Osteocyte (in vitro differentiated cells): ENCODE data around the gene LAYN. TPM values are rescaled to one million over a fixed set of nuclear protein-coding genes. Genes with fewer than 3 reads are reported as not detected.
A peak's percentile ranks its signal among the peaks of the same experiment; 100 is the strongest.

Experiments used
- DNase-seq: peaks from one replicate; pipeline ENCODE4 v3.0.0; 2021; ENCODE audit warnings: mixed read lengths; ENCODE audit not compliant: unreplicated experiment; ENCODE audit errors: extremely low spot score
- H3K27ac Mint-ChIP-seq: one replicate; pipeline ENCODE4 v1.8.0; 2021; ENCODE audit warnings: mild to moderate bottlenecking, mixed read lengths; ENCODE audit not compliant: unreplicated experiment
- H3K27me3 Mint-ChIP-seq: one replicate; pipeline ENCODE4 v1.8.0; 2021; ENCODE audit warnings: mixed read lengths; ENCODE audit not compliant: unreplicated experiment
- H3K36me3 Mint-ChIP-seq: one replicate; pipeline ENCODE4 v1.8.0; 2021; ENCODE audit warnings: mixed read lengths; ENCODE audit not compliant: unreplicated experiment
- H3K4me1 Mint-ChIP-seq: one replicate; pipeline ENCODE4 v1.8.0; 2021; ENCODE audit warnings: mixed read lengths; ENCODE audit not compliant: unreplicated experiment
- H3K4me3 Mint-ChIP-seq: one replicate; pipeline ENCODE4 v1.8.0; 2021; ENCODE audit warnings: mild to moderate bottlenecking, moderate library complexity, mixed read lengths; ENCODE audit not compliant: unreplicated experiment
- H3K9me3 Mint-ChIP-seq: one replicate; pipeline ENCODE4 v1.8.0; 2021; ENCODE audit warnings: mixed read lengths; ENCODE audit not compliant: unreplicated experiment
- total RNA-seq: library from RNA; stranded (reverse); gene quantifications from 2 replicates; pipeline ENCODE4 v1.2.1, GENCODE V29; 2021
- TF ChIP-seq, protein P1 (sequence below): fragments of 200-600 bp; sonication (generic); IDR thresholded peaks from 2 replicates; pipeline ENCODE4 v1.5.0; 2021; ENCODE audit warnings: antibody characterized with exemption, mild to moderate bottlenecking, moderate library complexity

LAYN gene
- total RNA-seq, 1 donor from 2014 or later: 12.8 TPM

GRCh38 chr11:111560800-111561199, 20.3 kb downstream of the LAYN start:
- no peak overlapping the region for H3K27ac Mint-ChIP-seq
- TF ChIP-seq, protein P1, sequence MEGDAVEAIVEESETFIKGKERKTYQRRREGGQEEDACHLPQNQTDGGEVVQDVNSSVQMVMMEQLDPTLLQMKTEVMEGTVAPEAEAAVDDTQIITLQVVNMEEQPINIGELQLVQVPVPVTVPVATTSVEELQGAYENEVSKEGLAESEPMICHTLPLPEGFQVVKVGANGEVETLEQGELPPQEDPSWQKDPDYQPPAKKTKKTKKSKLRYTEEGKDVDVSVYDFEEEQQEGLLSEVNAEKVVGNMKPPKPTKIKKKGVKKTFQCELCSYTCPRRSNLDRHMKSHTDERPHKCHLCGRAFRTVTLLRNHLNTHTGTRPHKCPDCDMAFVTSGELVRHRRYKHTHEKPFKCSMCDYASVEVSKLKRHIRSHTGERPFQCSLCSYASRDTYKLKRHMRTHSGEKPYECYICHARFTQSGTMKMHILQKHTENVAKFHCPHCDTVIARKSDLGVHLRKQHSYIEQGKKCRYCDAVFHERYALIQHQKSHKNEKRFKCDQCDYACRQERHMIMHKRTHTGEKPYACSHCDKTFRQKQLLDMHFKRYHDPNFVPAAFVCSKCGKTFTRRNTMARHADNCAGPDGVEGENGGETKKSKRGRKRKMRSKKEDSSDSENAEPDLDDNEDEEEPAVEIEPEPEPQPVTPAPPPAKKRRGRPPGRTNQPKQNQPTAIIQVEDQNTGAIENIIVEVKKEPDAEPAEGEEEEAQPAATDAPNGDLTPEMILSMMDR: no peak
- H3K27me3 Mint-ChIP-seq: no peaks in the 10 kb centered on the region
- peaks cover 47% of the 10 kb centered on the region for H3K4me1 Mint-ChIP-seq
- peaks cover 4% of the 10 kb centered on the region for H3K9me3 Mint-ChIP-seq
- H3K4me3 Mint-ChIP-seq: no peak overlapping the region
- H3K36me3 Mint-ChIP-seq: no peaks in the 10 kb centered on the region
- DNase-seq: peak; percentile 17

- TF ChIP-seq, protein P1: no peak
- no peak overlapping the region for H3K4me3 Mint-ChIP-seq
- H3K4me1 Mint-ChIP-seq: peaks cover 46% of the 10 kb centered on the region
- no peak for DNase-seq
- peak overlapping the region; percentile 72 for H3K27ac Mint-ChIP-seq
- no peaks in the 10 kb centered on the region for H3K27me3 Mint-ChIP-seq
- H3K9me3 Mint-ChIP-seq: no peaks in the 10 kb centered on the region
- H3K36me3 Mint-ChIP-seq: no peaks in the 10 kb centered on the region
Observed at GRCh38 chr11:111561306-111561705, 20.8 kb downstream of the LAYN start.

DNA sequence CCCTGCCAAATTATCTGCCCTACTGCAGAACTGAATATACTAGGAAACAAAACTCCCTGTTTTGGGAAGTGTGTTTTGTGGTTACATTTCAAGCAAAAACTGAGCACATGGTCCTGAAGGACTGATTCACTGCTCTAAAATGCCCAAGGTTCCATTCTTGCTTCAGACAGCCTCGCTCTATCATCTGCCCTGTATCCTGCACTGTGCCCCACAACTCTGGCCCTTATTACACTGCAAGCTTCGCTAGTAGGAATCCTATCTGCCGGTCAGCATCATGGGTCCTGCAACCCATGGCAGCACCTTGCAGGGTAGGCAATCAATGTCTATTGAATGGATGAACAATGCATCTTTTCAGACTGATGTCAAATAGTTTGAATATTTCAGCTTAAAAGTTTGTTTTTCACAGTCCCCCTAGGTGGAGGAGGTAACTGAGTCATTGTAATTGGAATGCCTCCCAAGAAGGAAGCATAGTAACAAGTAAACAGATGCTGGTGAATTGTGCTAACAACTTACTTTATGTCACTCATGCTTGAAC, 21.3 kb downstream of the LAYN start:
- H3K27me3 Mint-ChIP-seq: no peaks in the 10 kb centered on the region
- H3K27ac Mint-ChIP-seq: peak overlapping the region; percentile 72
- H3K4me1 Mint-ChIP-seq: peaks cover 41% of the 10 kb centered on the region
- TF ChIP-seq, protein P1: no peak
- DNase-seq: no peak
- H3K4me3 Mint-ChIP-seq: no peak overlapping the region
- no peaks in the 10 kb centered on the region for H3K36me3 Mint-ChIP-seq
- no peaks in the 10 kb centered on the region for H3K9me3 Mint-ChIP-seq

GRCh38 chr11:111562692-111563389, 22.3 kb downstream of the LAYN start:
- no peaks in the 10 kb centered on the region for H3K27me3 Mint-ChIP-seq
- TF ChIP-seq, protein P1: no peak
- no peak overlapping the region for H3K4me3 Mint-ChIP-seq
- H3K9me3 Mint-ChIP-seq: no peaks in the 10 kb centered on the region
- no peak for DNase-seq
- no peaks in the 10 kb centered on the region for H3K36me3 Mint-ChIP-seq
- peaks cover 31% of the 10 kb centered on the region for H3K4me1 Mint-ChIP-seq
- H3K27ac Mint-ChIP-seq: no peak overlapping the region

- Mint-ChIP-seq H3K4me3 (no peak overlapping the region), H3K27me3 (no peaks in the 10 kb centered on the region), H3K36me3 (no peaks in the 10 kb centered on the region), H3K9me3 (no peaks in the 10 kb centered on the region), H3K27ac (no peak overlapping the region), H3K4me1 (peaks cover 23% of the 10 kb centered on the region)
- TF ChIP-seq, protein P1: peak; percentile 91
- peak; percentile 90 for DNase-seq
Observed at GRCh38 chr11:111565114-111565720, 24.7 kb downstream of the LAYN start.
